Esophagus squamous epithelium (tissue), 4 donors: ENCODE results near the gene CCSER1.

ENCODE experiments used
- CTCF ChIP-seq, 6 experiments: fragments of 450-650 bp in 4 of 6; fragments of 200-600 bp in 2 of 6; sonication (generic) in 2 of 6; IDR thresholded peaks; one replicate each; pipeline ENCODE4 v1.5.1; 2016 to 2019; ENCODE audit warnings: antibody characterized with exemption in 6 of 6, mild to moderate bottlenecking in 4 of 6, moderate library complexity in 4 of 6
- POLR2A ChIP-seq, 4 donors: fragments of 450-650 bp; IDR thresholded peaks; one replicate each; pipeline ENCODE4 v1.6.1; 2017; ENCODE audit warnings: antibody characterized with exemption in 4 of 4, mild to moderate bottlenecking in 4 of 4, moderate library complexity in 3 of 4

DNA sequence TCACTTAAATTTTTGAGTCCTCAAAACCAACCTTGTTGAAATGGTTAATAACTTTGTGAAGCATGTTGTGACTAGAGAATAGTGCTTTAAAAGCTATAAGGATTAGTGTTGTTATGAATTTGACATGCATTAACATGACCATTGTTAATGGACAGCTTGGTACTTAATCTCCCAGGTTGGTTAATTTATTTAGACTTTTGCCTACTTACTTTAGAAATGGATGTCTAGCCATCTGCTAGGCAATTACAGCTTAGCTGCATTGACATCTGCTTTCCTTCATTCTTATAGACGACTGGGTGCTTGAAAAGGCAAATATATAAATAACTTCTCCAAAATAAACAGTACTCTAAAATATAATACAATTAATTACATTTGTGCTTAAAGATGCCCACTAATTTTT is 368.0 kb downstream of the CCSER1 start:
- TF ChIP-seq CTCF (IDR thresholded peaks at IDR 0.05) (no peak), POLR2A (IDR thresholded peaks at IDR 0.05) (no peak)
